Measurements from ENCODE around the gene PSORS1C2.

The PSORS1C2 gene

DNA sequence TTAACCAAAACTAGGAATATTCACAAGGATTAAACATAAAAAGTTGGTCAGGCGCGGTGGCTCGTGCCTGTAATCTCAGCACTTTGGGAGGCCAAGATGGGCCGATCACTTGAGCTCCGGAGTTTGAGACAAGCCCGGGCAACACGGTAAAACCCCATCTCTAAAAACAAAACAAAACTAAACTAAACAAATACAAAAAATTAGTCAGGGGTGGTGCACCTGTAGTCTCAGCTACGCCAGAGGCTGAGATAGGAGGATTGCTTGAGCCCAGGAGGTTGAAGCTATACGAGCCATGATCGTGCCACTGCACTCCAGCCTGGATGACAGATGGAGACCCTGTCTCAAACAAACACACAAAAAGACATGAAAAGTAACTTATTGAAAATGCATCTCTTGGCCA is 3.2 kb downstream of the PSORS1C2 start:
- DNase-seq, result no peak

DNA sequence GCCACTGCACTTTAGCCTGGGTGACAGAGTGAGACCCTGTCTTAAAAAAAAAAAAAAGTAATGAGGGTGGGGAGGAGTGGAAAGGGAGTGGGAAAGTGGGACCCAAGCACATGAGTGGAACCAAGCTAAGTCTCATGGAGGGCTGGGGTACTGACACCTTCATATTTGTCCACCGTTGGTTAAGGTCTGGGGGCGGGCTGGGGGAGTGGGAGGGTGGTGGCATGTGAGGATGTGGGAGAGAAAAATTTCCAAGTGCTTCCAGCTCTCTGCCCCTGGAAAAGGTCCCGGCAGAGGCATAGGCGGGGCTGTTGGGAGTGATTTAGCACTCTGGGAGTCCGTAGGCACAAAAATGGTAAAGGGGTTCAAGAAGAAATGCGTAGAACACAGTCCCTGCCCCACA is 6.1 kb downstream of the PSORS1C2 start:
- no peak for DNase-seq

DNA sequence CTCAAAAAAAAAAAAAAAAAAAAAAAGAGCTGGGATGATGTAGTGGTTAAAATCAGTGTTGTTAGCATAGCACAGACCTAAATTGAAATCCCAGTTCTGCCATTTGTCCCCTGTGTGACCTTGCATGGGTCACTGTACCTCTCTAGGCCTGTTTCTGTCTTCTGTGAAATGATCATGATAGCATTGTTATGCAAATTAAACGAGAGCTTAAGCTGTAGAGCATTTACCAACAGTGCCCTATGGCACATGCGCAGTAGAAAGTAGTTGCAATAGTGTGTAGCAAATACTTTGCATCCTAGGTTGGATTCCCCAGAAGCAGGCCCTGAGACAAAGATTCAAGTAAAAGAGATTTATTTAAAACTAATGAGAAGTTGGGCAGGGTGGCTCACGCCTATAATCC is 7.3 kb downstream of the PSORS1C2 start:
- no peak for DNase-seq

DNA sequence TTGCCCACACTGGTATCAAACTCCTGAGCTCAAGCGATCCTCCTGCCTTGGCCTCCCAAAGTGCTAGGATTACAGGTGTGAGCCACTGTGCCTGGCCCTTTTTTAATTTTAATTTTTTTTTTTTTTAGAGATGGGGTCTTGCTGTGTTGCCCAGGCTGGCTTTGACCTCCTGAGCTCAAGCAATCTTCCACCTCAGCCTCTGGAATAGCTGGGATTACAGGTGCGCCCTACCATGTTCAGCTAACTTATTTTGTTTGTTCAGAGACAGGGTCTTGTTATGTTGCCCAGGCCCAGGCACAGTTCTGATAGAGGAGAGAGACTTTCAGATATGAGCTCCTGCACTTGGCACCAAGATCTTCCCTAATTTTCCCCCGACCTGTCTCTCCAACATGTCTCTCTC is 8.1 kb downstream of the PSORS1C2 start:
- no peak for DNase-seq

DNA sequence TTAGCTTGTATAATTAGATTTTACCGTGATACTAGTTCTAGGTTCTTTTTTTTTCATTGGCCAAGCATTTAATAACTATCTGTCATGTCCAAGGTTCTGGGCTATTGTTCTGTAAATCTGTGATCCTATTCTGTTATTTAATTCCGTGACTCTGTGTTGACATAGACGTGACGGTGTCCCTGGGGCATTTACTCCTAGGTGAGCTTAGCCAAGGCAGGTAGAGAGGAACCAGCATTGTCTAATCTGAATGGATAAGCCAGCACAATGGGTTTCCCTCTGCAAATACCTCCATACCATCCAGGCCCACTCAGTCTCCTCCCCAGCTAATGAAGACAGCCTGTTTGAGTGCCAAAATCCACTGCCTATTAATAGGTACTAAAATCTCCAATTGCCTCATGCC is 9.7 kb downstream of the PSORS1C2 start:
- no peak for DNase-seq

DNA sequence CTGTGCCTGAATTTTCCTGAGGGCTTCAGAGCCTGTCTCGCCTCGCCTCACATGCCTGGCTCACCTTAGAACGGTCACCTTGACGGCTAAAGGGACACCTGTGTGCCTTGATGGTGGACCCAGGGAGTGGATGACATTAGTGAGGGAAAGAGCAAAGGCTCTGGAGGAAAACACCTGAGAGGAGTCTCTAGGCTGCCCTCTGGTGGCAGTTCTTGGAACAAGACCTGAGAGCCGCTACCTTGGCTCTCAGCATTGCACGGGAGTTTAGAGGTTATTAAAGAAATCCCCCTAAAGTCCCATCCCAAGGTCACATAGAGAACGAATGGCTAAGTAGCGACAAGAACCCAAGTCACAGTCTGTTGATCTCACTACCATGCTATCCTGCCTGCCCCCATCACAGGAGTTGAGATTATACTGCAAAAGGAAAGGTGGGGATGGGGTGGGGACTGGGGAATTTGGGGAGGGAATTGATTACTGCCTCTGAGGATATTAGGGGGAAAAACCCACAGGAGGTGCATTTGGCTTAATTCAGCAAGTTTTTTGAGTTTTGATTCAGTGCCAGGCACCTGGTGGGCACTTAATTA is 10.7 kb downstream of the PSORS1C2 start:
- peak; percentile 3 to 12 for DNase-seq

DNA sequence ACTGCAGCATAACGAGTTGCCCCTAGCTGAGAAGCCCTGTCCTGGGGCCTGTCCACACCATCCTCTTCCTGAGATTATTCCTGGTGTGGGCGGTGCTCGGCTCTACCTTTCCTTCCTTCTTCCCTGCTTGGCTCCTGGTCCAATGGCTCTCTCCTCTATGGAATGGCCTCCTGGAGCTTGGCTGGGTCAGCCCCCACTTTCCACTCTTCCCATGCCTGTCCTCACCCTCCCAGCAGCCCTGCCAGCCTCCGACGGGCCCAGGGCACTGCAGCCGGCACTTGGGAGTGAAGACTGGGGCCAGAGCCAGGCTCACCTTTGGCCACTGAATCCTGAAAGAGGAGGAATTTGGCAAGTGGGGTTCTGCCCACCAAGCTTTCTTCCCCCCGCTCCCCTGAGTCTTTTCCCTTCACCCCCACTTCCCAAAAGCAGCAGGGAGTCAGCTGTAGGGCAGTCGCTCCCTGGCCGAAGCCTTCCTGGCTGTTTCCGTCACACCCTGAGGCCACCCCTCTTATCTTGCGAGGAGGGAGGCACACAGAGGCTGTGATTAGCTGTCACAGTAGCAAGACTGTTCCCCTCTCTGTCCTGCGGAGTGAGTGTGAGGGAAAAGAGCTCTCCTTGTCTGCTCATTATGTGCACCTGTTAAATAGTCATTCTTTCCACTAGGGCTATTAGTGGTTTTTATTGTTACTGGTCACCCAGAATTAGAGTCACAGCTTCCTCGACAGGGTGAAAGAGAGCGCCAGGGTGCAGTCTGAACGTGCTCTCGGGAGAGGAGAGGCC is 12.3 kb downstream of the PSORS1C2 start:
- DNase-seq, result no peak

DNA sequence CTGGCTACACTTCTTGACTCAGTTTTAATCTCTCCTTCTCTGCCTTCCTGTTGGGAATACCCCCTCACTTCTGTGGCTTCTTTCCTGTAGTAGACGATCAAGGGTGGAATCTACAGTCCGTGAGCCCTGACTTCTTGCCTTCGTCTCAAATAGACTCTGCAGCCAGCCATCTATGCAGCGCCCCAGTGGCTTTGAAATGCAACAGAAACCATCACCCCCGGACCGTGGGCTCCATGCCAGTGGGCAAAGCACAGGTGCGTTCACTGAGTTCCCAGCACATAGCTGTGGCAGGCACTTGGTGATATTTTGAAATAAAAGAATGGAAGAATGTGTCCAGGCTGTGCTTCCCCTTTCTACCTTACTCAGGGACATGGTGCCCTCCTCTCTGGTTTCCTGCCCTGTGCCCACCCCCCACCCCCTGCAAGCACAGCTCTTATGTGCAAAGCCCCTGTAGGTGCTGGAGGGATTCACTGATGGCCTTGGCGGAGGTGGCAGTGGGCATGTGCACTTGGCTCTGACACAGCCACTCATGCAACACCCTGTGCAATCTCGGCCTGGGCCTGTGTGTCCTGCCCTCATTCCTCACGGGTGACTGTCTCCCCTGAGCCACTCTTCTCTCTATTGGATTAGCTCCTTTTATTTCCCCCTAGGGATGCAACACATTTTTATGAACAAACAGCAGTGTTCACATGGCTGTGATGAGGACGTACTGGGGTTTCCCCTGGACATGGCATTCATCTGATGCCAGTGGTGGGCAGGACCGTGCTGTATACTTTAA is 13.1 kb downstream of the PSORS1C2 start:
- peak in 1 of 2 donors; percentile 10 for DNase-seq

DNA sequence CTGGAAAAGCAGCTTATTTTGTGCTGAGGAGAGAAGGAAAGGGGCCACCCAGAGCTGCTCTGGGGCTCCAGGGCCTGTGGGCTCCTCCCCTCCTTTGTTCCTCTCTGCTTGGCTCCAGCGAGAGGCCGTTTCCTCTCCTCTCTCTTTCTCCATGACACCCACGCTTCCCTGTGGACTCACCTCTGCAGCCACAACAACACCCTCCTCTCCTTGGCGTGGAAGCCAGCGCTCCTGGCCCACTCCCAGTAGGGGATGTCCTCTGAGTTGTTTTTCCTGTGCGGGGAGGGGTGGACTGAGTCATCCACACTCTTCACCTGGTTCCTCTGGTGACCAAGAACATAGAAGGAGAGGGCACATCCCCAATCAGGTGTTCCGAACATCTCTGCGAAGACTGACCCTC is 13.7 kb downstream of the PSORS1C2 start:
- no peak for DNase-seq

DNA sequence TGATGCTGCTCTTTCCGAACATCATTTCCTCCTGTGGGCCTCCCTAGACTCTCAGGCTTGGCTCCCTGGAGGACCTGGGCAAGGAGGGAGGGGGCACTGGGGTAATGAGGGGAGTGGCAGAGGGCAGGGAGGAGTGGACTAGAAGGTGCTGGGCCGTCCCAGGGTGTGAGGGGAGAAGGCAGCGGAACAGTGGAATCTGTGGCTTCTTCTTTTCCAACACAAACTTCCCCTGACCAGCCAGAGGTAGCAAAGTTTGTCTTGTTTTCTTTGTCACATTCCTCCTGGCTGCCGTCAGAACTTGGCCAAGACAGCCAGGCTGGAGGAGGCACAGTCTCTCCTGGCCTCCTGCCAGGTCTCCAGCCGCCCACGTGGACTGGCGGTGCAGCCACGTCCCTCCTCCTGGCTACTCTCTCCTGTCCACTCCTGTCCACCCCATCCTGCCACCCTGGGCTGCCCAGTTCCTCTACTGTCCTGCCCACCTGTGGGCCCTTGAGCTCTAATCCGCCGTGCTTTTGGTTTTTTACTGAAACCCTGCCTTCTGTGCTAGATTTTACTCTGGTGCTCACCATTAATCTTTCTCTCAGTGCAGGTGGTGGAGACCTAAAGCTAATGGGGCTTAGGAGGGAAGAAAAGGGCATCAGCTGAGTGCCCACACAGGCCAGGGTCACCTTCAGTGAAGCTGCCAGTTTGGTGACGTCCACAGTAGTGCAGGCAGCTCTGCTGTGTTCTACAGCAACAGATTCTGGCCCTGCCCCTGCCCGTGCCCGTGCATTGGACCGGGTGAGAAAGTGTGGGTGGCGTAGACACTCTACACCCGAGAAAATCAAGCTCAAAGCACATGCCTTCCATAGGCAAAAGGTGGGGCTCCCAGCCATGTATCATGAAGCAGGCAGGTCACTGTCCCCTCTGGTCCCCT is 15.8 kb downstream of the PSORS1C2 start:
- no peak for DNase-seq

DNA sequence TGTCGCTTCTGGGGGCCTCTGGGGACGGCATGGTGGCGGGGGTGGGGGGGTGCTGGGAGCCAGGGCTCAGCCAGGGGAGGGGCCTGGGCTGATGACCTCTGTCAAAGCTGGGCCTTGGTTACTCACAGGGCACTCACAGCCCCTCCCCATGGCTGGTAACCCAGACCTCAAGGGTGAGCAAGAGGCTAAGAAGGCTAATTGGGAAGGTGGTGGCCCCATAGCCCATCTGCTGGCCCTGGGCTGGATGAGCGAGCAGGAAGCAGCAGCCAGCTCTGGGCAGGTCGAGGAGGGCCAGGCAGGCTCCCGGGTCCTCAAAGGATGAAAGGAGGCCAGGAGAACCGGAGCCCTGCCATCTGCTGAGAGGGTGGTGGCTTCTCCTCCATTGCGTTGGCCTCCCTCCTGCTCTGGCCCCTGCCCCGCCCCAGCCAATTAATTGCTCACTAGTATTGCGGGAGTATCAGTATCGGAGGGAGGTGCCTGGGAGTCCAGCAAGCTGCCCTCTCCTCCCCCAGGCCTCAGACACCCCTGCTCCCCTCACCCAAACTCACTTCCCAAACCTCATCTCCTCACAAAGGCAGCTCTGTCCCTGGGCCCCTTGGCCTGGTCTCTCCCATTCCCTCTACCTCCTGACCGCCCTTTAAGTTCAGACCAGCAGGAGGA is 17.6 kb downstream of the PSORS1C2 start:
- no peak for DNase-seq

DNA sequence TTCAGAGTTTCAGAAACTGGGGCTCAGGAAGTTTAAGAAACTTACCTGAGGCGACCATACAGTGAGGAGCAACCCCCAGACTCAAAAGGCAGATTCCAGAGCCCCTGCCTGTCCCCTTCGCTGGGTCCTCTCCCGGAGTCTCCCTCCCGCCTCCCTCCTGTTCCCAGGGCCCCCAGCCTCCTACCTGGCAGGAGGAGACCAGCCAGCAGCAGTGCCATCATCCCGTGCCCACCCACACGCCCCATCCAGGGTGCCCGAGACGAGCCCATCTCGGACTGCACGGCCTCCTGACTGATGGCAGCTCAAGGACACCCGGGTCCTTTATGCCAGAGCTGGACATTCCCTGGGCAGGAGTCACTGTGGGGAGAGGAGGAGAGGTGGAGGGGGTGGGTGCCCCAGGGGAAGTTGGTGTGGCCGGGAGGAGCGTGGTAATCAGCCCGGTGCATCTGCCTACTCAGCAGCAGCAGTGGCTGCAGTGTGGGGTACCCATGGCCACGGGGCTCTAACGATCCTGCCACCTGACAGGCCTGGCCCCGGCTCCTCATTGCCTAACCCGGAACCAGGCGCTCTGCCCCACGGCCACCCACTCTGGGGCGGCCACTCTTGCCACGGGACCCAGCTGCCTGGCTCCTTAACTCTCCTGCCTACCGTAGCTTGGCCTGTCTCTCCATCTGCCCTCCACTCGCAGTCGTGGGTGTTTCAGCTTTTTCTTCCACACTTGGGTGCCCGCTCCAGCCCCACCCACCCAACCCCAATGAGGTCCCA is 18.5 kb downstream of the PSORS1C2 start, which contains the start of gene CDSN:
CDSN (minus strand) TSS at position 296 of the 765 bp plus-strand sequence; CDS start at position 269, 27 bp downstream.
- no peak for DNase-seq

DNA sequence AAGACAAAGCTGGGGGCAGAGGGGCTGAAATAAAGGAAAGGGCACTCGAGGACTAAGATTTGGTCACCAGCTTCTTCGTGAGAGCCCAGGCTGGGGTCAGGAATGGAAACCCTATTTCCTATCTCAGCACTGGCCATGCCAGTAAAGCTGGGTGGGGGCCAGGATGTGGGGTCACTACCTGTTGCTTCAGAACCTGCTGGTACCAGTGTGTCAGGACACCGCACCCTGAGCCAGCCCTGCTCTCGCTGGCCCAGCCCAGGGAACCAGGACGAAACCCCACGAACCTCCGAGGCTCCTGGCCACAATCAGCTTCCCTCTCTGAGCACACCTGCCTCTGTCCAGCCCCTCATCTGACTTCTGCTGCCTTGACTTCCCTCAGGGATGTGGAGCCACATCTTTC is 20.7 kb downstream of the PSORS1C2 start:
- no peak for DNase-seq

DNA sequence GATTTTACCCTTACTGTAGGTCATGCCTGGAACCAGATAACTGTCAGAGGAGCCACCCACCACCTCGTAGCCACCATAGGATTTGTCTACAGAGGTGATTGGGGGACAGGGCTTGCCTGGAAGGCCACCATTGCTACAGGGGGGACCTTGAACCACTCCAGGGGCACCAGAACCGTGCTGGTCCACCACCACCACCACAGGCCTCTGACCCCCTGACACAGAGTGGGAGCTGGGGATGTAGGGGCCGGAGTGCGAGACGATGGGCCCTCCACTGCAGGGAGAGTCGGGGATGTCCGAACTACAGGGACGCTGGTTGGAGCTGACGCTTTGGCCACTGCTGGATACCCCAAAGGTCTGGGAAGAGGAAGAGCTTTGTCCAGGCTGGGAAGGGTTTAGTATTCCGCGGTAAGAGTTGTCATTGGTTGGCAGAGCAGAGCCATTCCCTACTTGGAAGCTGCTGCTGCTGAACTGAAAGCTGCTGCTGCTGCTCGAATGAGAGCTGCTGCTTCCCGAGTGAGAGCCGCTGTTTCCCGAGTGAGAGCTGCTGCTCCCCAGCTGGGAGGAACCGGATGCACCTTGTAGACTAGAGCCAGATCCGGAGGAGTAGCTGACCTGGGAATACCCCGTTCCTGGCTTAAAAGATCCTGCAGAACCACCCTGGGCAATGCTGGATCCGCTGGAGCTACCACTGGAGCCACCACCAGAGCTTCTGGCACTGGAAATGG is 22.0 kb downstream of the PSORS1C2 start:
- no peak for DNase-seq

DNA sequence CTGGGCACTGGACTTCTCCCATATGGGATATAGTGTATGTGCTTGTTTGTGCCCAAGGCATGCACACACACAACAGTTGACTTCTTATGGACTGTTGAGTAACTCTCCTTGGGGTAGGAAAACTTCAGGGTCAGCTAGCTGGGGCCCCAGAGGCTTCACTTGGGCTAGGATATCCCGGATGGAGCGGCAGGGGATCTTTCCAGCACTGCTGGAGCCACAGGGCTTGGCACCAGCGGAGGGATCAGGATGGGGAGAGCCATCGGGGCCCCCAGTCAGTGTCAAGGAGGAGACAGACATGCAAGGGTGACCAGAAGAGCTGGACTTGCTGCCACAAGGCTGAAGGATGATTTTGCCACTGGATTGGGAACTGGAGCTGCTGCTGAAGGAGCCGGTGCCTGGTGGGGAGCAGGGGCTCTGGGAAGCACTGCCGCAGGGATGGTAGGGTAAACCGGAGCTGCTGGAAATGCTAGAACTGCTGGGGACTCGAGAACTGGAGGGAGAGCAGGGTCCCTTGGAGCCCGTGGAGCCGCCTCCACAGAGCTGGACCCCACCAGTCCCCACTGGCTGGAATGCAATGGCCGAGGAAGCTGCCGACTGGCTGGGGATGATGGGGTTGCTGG is 22.8 kb downstream of the PSORS1C2 start:
- DNase-seq, result no peak

DNA sequence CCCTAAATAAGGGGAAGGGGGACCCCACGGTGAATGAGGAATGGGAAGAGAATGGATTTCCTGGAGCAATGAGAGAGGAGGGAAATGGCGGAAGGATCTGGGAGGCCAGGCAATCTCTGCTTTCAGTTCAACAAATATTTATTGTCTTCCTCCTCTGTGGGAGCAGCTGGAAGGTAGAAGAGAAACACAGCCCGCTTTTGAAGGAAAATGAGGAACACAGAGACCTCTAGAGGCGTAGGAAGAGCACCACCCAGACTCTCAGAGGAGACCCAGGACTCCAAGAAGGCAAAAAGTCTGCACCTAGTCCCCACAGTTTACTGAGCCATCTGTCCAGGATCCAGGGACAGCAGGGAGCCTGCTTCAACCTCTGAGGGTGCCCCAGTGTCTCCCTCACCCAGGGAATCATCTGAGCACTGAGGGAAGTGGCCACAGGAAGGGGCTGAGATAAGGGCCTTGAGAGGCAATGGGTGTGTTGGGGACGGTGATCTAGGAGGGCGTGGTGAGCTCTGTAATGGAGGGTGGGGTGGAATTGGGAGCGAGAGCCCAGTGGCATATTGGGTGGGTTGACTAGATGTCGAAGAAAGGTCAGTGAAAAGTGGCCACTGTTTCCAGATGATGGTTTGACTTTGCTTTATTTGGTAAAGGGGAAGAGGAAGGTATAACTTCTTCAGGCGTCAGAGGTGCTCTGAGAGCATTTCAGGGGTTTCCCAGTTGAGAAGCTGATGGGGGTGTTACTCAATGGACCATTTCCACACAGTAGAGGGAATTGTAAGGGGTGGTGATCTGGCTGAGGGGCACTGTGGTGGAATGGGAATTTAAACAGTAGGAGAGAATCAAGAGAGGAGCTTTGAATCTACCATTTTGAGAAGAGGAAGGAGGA is 23.7 kb downstream of the PSORS1C2 start:
- DNase-seq, result peak in 1 of 2 donors; percentile 66

DNA sequence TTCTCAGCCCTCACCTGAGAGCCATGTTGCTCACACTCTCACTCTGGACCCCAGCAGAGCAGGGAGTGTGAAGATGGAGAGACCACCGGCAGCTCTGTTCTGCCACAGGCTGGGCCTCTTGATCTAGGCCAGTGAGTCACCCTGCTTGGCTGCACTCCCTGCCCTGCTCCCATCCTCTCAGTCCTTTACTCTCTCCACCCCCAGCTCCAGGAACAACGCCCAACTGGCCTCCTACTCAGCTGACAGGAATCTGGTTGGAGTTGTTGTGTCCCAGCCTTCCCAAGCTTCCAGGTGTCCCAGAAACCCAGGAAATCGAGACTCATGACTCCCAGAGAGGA is 24.4 kb downstream of the PSORS1C2 start, which contains the start of gene PSORS1C1:
PSORS1C1 (plus strand) TSS at position 260 of the 338 bp plus-strand sequence. CDS start 14,833 bp downstream, outside the sequence.
- no peak for DNase-seq

DNA sequence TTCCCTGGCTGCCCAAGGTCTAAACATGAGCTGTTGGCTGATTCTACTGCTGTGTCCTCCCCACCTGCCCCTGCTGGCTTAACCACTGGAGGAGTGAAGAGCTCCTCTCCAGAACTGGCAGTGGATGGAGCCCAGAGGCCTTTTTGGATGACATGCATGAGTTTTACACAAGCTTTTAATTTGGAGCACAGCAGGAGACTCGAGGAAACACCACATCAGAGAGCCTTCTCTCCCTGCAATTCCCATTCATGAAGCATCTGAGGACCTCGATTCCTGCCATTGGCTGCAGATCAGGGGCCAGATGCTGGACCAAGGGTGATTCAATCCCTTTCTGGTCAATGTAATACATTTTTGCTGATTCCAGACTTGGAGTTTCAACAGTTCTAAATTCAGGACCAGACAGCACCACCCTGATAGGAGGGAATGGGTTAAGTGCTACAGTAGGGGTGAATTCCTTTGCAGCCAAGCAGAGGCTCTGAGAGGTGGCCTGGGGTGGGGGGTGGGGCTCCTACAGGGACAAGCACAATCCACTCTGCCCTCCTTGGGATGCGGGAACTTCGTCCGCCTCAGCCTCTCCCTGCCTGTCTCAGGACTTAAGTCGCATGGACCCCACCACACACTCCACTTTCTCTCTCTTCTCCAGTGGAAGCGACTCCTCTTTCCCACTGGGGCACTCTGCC is 24.9 kb downstream of the PSORS1C2 start:
- no peak for DNase-seq

DNA sequence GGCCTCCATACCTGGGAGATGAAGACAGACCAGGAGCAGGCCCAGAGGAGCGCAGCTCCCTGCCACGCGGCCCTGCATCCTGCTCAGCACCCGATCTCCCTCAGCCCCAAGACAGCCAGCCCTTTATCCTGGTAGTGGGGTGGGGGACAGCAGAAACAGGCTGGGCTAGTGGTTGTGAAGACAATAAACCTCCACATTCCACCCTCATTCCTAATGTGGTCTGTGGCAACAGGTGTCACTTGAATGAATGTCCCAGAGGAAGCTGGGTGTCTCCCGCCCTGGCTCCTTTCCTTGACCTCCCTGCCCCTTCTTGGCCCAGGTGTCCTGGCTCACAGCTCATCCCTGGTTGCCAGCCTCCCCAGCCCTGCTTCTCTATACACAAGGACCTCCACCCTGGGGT is 26.4 kb downstream of the PSORS1C2 start, which contains the start of gene C6orf15:
C6orf15 (minus strand) TSS at position 98 of the 400 bp plus-strand sequence; CDS start at position 78, 20 bp downstream.
- no peak for DNase-seq
